ENCODE results near the gene OLFML3. TPM values are rescaled to one million over a fixed set of nuclear protein-coding genes. Genes with fewer than 3 reads are reported as not detected.
A peak's percentile ranks its signal among the peaks of the same experiment; 100 is the strongest.
"Not testable (repeated sequence)": the region's sequence is repeated elsewhere in the genome, so short reads cannot be mapped to it uniquely, and the experiment has no call there.

The OLFML3 gene
- polyA plus RNA-seq, 1 donor: 54.9 TPM

- Histone ChIP-seq H3K27me3 (ENCODE audit: control insufficient read depth, insufficient read depth, low read length) (no peaks in the 10 kb centered on the region), H3K4me3 (ENCODE audit: low read length) (no peak overlapping the region), H3K4me1 (ENCODE audit: control insufficient read depth, insufficient read depth, low read length) (no peaks in the 10 kb centered on the region), H3K36me3 (ENCODE audit: control insufficient read depth, insufficient read depth, low read length) (no peaks in the 10 kb centered on the region), H3K9me3 (ENCODE audit: control insufficient read depth, low read depth, low read length) (no peaks in the 10 kb centered on the region), H3K27ac (ENCODE audit: low read length) (no peak overlapping the region)
- no peak for DNase-seq
- no CpG with 5 or more reads among the region's 5 CpGs for WGBS (ENCODE audit: insufficient coverage, low lambda C conversion rate)
These were observed 24.2 kb downstream of the OLFML3 start for GRCh38 chr1:114003431-114003830.

- H3K9me3 ChIP-seq (ENCODE audit: control insufficient read depth, low read depth, low read length); DNase-seq; H3K4me1 ChIP-seq (ENCODE audit: control insufficient read depth, insufficient read depth, low read length); H3K4me3 ChIP-seq (ENCODE audit: low read length); H3K36me3 ChIP-seq (ENCODE audit: control insufficient read depth, insufficient read depth, low read length); H3K27ac ChIP-seq (ENCODE audit: low read length); H3K27me3 ChIP-seq (ENCODE audit: control insufficient read depth, insufficient read depth, low read length): not testable (repeated sequence)
- WGBS (ENCODE audit: insufficient coverage, low lambda C conversion rate): no CpG with 5 or more reads among the region's 4 CpGs
These were observed 27.6 kb downstream of the OLFML3 start for GRCh38 chr1:114006825-114007224.

- H3K27ac ChIP-seq (ENCODE audit: low read length): no peak overlapping the region
- DNase-seq: no peak
- H3K9me3 ChIP-seq (ENCODE audit: control insufficient read depth, low read depth, low read length): no peaks in the 10 kb centered on the region
- H3K4me3 ChIP-seq (ENCODE audit: low read length): no peak overlapping the region
- no peaks in the 10 kb centered on the region for H3K36me3 ChIP-seq (ENCODE audit: control insufficient read depth, insufficient read depth, low read length)
- no CpG with 5 or more reads among the region's 2 CpGs for WGBS (ENCODE audit: insufficient coverage, low lambda C conversion rate)
- H3K4me1 ChIP-seq (ENCODE audit: control insufficient read depth, insufficient read depth, low read length): no peaks in the 10 kb centered on the region
- no peaks in the 10 kb centered on the region for H3K27me3 ChIP-seq (ENCODE audit: control insufficient read depth, insufficient read depth, low read length)
These were observed 29.2 kb downstream of the OLFML3 start for GRCh38 chr1:114008480-114008941.

DNA sequence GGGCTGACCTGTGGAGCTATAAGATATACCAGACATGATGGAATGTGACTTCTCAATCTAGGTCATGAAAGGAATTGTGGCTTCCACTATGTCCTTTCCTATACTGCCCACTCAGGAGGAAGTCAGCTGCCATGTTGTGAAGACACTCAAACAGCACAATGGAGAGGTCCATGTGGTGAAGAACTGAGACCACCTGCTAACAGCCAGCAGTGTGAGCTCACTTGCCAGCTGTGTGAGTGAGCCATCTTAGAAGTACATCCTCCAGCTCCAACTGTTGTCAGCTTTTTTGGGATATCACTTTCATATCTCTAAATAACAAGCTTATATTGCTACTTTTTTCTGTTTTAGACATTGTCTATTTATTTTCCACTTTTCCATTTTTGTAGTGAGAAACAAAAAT is 29.7 kb downstream of the OLFML3 start:
- Histone ChIP-seq H3K27ac (ENCODE audit: low read length) (no peak overlapping the region), H3K27me3 (ENCODE audit: control insufficient read depth, insufficient read depth, low read length) (no peaks in the 10 kb centered on the region), H3K4me1 (ENCODE audit: control insufficient read depth, insufficient read depth, low read length) (no peaks in the 10 kb centered on the region), H3K36me3 (ENCODE audit: control insufficient read depth, insufficient read depth, low read length) (no peaks in the 10 kb centered on the region), H3K9me3 (ENCODE audit: control insufficient read depth, low read depth, low read length) (no peaks in the 10 kb centered on the region), H3K4me3 (ENCODE audit: low read length) (no peak overlapping the region)
- no peak for DNase-seq

GRCh38 chr1:114009393-114009792 is 30.1 kb downstream of the OLFML3 start:
- H3K36me3 ChIP-seq (ENCODE audit: control insufficient read depth, insufficient read depth, low read length): no peaks in the 10 kb centered on the region
- H3K9me3 ChIP-seq (ENCODE audit: control insufficient read depth, low read depth, low read length): no peaks in the 10 kb centered on the region
- no peaks in the 10 kb centered on the region for H3K27me3 ChIP-seq (ENCODE audit: control insufficient read depth, insufficient read depth, low read length)
- H3K4me1 ChIP-seq (ENCODE audit: control insufficient read depth, insufficient read depth, low read length): no peaks in the 10 kb centered on the region
- peak; percentile 20 to 53 for DNase-seq
- WGBS (ENCODE audit: insufficient coverage, low lambda C conversion rate): no CpG with 5 or more reads among the region's 1 CpG
- no peak overlapping the region for H3K27ac ChIP-seq (ENCODE audit: low read length)
- no peak overlapping the region for H3K4me3 ChIP-seq (ENCODE audit: low read length)

DNA sequence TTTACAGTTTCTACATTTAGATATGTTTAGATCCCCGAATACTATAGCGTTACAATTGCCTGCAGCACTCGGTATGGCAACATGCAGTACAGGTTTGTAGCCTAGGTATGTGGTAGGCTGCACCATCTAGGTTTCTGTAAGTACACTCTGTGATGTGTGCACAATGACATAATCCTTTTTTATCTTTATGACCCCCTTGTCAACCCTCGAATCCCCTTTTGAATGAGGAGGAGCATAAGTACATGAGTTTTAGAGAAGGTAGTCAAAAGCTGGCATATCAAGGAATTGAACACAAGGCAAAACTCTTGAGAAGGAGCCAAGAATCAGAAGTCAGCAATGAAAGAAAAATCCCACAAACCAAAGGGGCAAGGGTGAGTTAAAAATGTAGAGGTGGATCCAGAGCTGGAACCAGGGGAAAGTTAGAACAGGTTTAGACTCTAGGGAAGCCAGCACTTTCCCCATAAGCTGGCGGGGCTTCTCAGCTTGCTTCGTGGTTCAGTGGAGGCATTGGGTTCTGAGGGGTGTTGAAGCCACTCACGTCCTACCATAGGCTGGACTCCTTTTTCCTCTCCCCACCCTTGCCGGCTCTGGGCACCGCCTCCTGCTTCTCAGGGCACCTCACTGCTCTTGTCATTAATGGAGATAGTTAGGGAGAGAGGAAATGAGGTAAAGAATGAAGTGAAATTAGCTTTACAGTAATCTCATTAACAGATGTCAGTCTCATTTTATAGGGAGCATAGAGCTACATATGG is 31.3 kb downstream of the OLFML3 start:
- H3K36me3 ChIP-seq (ENCODE audit: control insufficient read depth, insufficient read depth, low read length): no peaks in the 10 kb centered on the region
- H3K4me1 ChIP-seq (ENCODE audit: control insufficient read depth, insufficient read depth, low read length): no peaks in the 10 kb centered on the region
- H3K27ac ChIP-seq (ENCODE audit: low read length): no peak overlapping the region
- H3K4me3 ChIP-seq (ENCODE audit: low read length): no peak overlapping the region
- WGBS (ENCODE audit: insufficient coverage, low lambda C conversion rate): no CpG with 5 or more reads among the region's 9 CpGs
- H3K27me3 ChIP-seq (ENCODE audit: control insufficient read depth, insufficient read depth, low read length): no peaks in the 10 kb centered on the region
- H3K9me3 ChIP-seq (ENCODE audit: control insufficient read depth, low read depth, low read length): no peaks in the 10 kb centered on the region
- DNase-seq: peak in 1 of 2 donors; percentile 28

- Histone ChIP-seq H3K4me1 (ENCODE audit: control insufficient read depth, insufficient read depth, low read length) (no peaks in the 10 kb centered on the region), H3K4me3 (ENCODE audit: low read length) (no peak overlapping the region), H3K27me3 (ENCODE audit: control insufficient read depth, insufficient read depth, low read length) (no peaks in the 10 kb centered on the region), H3K9me3 (ENCODE audit: control insufficient read depth, low read depth, low read length) (no peaks in the 10 kb centered on the region), H3K27ac (ENCODE audit: low read length) (no peak overlapping the region), H3K36me3 (ENCODE audit: control insufficient read depth, insufficient read depth, low read length) (no peaks in the 10 kb centered on the region)
- no peak for DNase-seq
These were observed 32.5 kb downstream of the OLFML3 start for GRCh38 chr1:114011796-114012195.

DNA sequence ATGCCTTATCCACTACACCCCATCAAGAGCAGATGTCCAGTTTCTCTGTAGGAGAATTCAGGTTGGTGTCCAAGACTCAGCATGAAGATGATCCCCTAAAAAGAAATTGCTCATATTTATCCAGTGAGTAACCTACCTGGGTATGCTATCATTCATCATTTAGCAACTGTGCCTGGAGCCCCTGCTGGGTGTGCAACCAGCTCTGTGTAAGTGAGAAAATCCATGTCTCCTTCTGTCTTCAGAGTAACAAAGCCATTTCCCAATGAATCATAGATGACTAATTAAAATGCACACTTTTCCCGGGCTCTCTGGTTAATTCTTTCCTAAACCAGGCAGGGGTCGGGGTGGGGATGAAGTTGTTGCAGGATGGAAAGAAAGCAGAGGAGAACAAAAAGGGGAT is 35.8 kb downstream of the OLFML3 start:
- H3K4me3 ChIP-seq (ENCODE audit: low read length): no peak overlapping the region
- 58% methylated on average over 2 of the region's 2 CpGs for WGBS (ENCODE audit: insufficient coverage, low lambda C conversion rate)
- no peak for DNase-seq

DNA sequence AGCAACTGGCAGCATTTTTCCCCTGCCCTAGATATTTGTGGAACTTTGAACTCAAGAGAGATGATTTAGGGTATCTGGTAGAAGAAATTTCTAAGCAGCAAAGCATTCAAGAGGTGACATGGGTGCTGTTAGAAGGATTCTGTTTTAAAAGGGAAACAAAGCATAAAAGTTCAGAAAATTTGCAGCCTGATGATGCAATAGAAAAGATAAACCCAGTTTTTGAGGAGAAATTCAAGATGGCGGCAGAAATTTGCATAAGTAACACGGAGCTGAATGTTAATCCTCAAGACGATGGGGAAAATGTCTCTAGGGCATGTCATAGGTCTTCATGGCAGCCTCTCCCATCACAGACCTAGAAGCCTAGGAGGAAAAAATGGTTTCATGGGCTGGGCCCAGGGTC is 40.5 kb downstream of the OLFML3 start:
- H3K4me1 ChIP-seq (ENCODE audit: control insufficient read depth, insufficient read depth, low read length); H3K36me3 ChIP-seq (ENCODE audit: control insufficient read depth, insufficient read depth, low read length); H3K9me3 ChIP-seq (ENCODE audit: control insufficient read depth, low read depth, low read length); H3K4me3 ChIP-seq (ENCODE audit: low read length); DNase-seq; H3K27me3 ChIP-seq (ENCODE audit: control insufficient read depth, insufficient read depth, low read length); H3K27ac ChIP-seq (ENCODE audit: low read length): not testable (repeated sequence)
- WGBS (ENCODE audit: insufficient coverage, low lambda C conversion rate): 100% methylated on average over 2 of the region's 3 CpGs

More for the DNA sequence above, 35.8 kb downstream of the OLFML3 start:
- Histone ChIP-seq H3K9me3 (ENCODE audit: control insufficient read depth, low read depth, low read length) (no peaks in the 10 kb centered on the region), H3K4me1 (ENCODE audit: control insufficient read depth, insufficient read depth, low read length) (peaks cover 2% of the 10 kb centered on the region), H3K27me3 (ENCODE audit: control insufficient read depth, insufficient read depth, low read length) (no peaks in the 10 kb centered on the region), H3K36me3 (ENCODE audit: control insufficient read depth, insufficient read depth, low read length) (no peaks in the 10 kb centered on the region), H3K27ac (ENCODE audit: low read length) (no peak overlapping the region)

DNA sequence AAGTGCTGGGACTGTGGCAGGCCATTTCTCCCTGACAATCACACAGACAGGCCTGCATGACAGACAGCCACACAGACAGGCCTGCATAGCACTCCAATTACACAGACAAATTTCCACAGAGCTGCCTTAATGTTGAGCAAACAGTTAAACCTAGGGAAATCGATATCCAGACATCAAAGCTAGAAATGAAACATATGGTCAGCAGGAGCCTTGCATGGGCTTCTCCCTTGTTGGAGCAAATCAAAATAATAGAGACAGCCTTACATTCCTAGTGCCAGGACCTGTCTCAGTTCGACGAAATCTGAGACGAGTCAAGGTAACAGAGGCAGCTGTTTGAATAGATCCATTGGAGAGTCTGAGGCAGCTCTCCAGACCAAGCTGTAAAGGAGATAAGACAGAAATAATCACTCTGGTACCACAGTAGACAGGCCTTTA is 42.4 kb downstream of the OLFML3 start:
- Histone ChIP-seq H3K4me1 (ENCODE audit: control insufficient read depth, insufficient read depth, low read length) (peaks cover 10% of the 10 kb centered on the region), H3K27ac (ENCODE audit: low read length) (peak overlapping the region; percentile 36), H3K27me3 (ENCODE audit: control insufficient read depth, insufficient read depth, low read length) (no peaks in the 10 kb centered on the region), H3K9me3 (ENCODE audit: control insufficient read depth, low read depth, low read length) (no peaks in the 10 kb centered on the region), H3K4me3 (ENCODE audit: low read length) (no peak overlapping the region), H3K36me3 (ENCODE audit: control insufficient read depth, insufficient read depth, low read length) (no peaks in the 10 kb centered on the region)
- DNase-seq: no peak
- WGBS (ENCODE audit: insufficient coverage, low lambda C conversion rate): no CpG with 5 or more reads among the region's 4 CpGs

GRCh38 chr1:114022877-114023276 is 43.6 kb downstream of the OLFML3 start:
- Histone ChIP-seq H3K4me3 (ENCODE audit: low read length) (no peak overlapping the region), H3K9me3 (ENCODE audit: control insufficient read depth, low read depth, low read length) (no peaks in the 10 kb centered on the region), H3K36me3 (ENCODE audit: control insufficient read depth, insufficient read depth, low read length) (no peaks in the 10 kb centered on the region), H3K27ac (ENCODE audit: low read length) (no peak overlapping the region), H3K27me3 (ENCODE audit: control insufficient read depth, insufficient read depth, low read length) (no peaks in the 10 kb centered on the region), H3K4me1 (ENCODE audit: control insufficient read depth, insufficient read depth, low read length) (peaks cover 10% of the 10 kb centered on the region)
- no CpG with 5 or more reads among the region's 2 CpGs for WGBS (ENCODE audit: insufficient coverage, low lambda C conversion rate)
- DNase-seq: no peak

Data from large intestine (tissue), 3 donors.